Epithelial cell of alveolus of lung (primary cell): Measurements from ENCODE around the gene KLK5. TPM values are rescaled to one million over a fixed set of nuclear protein-coding genes. Genes with fewer than 3 reads are reported as not detected.

Source experiments
- total RNA-seq: library from RNA; depleted of rRNA; stranded (reverse); fragments of >200 nt; gene quantifications from 2 replicates; pipeline ENCODE4 v1.2.1, GENCODE V29; 2015

Gene KLK5, protein sequence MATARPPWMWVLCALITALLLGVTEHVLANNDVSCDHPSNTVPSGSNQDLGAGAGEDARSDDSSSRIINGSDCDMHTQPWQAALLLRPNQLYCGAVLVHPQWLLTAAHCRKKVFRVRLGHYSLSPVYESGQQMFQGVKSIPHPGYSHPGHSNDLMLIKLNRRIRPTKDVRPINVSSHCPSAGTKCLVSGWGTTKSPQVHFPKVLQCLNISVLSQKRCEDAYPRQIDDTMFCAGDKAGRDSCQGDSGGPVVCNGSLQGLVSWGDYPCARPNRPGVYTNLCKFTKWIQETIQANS
- not detected in 2 replicates for total RNA-seq

DNA sequence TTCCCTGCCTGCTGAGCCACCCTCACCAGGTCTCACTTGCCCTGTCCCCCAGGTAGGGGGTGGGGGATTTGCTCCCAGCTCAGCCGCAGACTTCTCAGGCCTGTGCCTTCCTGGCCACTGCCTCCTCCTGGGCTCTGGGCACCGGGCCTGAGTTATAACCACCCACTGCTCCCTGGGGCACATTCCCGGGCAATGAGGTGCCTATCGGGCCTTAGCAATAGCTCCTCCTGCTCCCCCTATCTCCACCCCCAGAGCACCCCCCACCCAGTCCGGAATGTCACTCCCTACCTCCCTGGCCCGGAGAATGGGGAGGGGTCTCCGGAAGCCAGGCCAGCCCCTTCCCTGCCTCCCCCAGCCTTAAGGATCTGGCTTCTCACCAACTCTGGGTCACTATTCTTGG is at the start of gene KLK5:
TSS of gene KLK5 (minus strand) at position 129 of the 400 bp plus-strand sequence. CDS start 381 bp downstream, outside the sequence.

DNA sequence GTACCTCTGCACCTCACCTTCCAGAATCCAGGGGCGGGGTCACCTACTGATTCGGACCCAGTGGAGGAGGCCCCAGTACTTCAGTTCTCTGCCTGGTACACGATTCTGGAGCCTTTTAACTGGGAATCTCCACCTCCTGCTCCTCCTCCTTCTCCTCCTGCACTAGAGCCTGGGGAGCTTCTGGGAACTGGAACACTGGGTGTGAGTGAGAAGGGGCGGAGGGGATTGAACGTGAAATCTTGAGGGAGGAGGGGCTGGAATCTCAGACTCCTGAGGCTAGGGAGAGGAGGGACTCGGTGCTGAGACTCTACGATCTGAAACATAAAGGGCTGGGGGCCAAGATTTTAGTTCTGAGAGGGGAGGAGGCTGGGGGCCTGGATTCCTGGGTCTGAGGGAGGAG is 48.7 kb upstream of the KLK5 start, which contains the start of gene KLK8:
TSS of gene KLK8 (minus strand) at position 90 of the 400 bp plus-strand sequence. CDS start 437 bp downstream, outside the sequence.

DNA sequence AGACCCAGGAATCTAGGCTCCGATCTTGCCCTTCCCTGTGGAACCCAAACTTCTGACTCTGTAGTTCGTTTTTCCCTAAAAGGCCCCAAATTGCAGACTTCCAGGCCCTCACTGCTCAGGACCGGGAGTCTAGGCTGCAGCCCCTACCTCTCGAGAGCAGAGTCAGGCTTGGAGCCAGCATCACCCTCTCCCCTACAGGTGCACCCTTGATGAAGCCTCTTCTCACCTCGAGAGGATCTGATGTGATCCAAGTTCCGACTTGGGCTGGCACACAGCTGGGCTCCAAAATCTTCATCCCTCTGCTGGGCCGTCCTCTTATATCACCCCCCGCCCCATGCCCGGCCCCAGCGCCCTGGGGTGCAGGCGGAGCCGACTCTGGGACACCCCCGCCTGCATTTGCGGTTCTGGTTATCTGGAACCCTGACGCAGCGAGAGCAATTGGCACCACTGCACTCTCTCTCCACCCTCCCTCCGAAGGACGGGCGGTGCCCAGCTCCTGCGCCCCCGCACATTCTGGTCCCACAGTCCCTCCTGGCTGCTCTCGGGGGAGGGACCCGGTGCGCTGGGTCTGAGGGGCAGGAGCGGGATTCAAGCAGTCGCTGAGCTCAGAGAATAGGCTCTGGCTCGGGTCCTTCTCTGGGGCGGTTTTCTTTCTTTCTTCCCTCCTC is 30.9 kb upstream of the KLK5 start, which contains the start of gene KLK7:
TSS of gene KLK7 (minus strand) at position 293 of the 668 bp plus-strand sequence. CDS start 1,518 bp downstream, outside the sequence.

DNA sequence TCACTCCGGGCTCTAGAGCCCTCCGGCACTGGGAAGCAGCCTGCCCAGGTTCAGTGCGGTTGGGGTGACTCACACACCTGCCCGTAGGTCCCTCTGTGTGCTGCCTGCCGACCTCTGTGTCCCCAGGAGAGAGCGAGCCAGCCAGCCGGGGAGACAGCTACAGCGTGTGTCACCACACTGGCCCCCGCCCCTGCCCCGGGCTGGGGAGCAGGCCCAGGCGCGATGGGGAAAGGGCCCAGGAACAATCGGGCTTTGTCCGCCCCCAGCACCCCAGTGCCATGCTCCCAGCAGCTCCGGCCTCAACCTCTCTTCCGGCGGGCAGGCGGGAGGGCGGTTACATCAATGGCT is 16.5 kb upstream of the KLK5 start, which contains the start of gene KLK6:
TSS of gene KLK6 (minus strand) at position 179 of the 348 bp plus-strand sequence. CDS start 1,487 bp downstream, outside the sequence.

DNA sequence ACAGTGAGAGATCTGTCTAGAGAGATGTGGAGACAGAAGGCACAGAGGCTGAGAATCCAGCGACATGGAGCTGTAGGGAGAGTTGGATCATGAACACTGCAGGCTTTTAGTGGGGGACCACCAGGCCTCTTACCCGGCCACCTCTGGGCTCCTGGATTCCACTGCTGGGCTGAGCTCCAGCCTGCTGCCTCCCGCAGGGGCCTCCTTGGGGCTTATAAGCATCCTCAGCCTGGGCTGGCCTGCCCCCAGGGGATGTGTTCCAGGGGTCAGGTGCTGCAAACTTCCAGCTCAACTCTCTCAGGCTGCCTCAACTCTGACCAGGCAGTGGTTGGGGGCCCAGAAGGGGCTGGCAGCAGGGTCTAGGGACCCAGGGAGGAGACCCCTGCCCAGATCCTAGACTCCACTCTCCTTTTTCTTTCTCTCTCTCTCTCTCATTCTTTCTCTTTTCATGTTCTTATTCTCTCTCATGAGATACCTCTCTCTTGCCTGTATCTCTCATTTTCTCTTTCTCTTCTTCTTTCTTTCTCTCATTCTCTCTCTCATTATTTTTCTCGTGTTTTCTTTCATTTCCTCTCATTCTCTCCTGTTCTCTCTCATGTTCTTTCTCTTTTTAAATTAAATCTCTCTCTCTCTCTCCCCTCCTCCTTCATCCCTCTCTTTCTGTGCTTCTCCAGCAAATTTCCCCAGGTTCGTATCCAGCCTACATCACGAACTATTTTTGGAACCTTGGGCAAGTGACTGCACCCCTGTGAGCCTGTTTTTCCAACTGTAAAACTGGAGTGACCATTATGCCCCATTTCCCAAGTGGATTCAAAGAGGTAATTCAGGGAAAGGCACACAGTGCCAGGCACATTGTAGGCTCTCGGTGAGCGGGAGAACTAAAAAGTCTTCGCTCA is 41.4 kb downstream of the KLK5 start, which contains the start of gene KLK4:
TSS of gene KLK4 (minus strand) at position 190 of the 896 bp plus-strand sequence. CDS start 657 bp downstream, outside the sequence.

Other genes with a start within 250 kb of the KLK5 start
- 6.7 and 7.8 TPM in 2 replicates for gene SHANK1, start 233.2 kb downstream of the KLK5 start, total RNA-seq
- 124 and 227 TPM in 2 replicates for gene CLEC11A, start 229.7 kb downstream of the KLK5 start, total RNA-seq
- not detected in 2 replicates for gene GPR32, start 182.6 kb downstream of the KLK5 start, total RNA-seq
- not detected in 2 replicates for gene ACP4, start 162.6 kb downstream of the KLK5 start, total RNA-seq
- gene KLK1, start 129.3 kb downstream of the KLK5 start, total RNA-seq: not detected in 2 replicates
- not detected in 2 replicates for gene KLK15, start 119.5 kb downstream of the KLK5 start, total RNA-seq
- gene KLK3, start 98.1 kb downstream of the KLK5 start, total RNA-seq: not detected in 2 replicates
- gene KLK2, start 79.6 kb downstream of the KLK5 start, total RNA-seq: not detected in 2 replicates
- gene KLK4, start 41.6 kb downstream of the KLK5 start, total RNA-seq: not detected in 2 replicates
- not detected in 2 replicates for gene KLK6, start 16.6 kb upstream of the KLK5 start, total RNA-seq
- not detected in 2 replicates for gene KLK7, start 30.9 kb upstream of the KLK5 start, total RNA-seq
- gene KLK8, start 48.6 kb upstream of the KLK5 start, total RNA-seq: not detected in 2 replicates
- not detected in 2 replicates for gene KLK10, start 66.7 kb upstream of the KLK5 start, total RNA-seq
- not detected in 2 replicates for gene KLK11, start 73.6 kb upstream of the KLK5 start, total RNA-seq
- gene KLK12, start 82.0 kb upstream of the KLK5 start, total RNA-seq: not detected in 2 replicates
- not detected in 2 replicates for gene KLK13, start 112.1 kb upstream of the KLK5 start, total RNA-seq
- gene KLK14, start 129.8 kb upstream of the KLK5 start, total RNA-seq: not detected in 2 replicates
- gene CTU1, start 155.4 kb upstream of the KLK5 start, total RNA-seq: 11.0 and 19.1 TPM in 2 replicates
- not detected in 2 replicates for gene SIGLEC9, start 171.9 kb upstream of the KLK5 start, total RNA-seq
- not detected in 2 replicates for gene SIGLEC7, start 189.3 kb upstream of the KLK5 start, total RNA-seq